ENCODE data around the gene GPR137B.

GRCh38 chr1:236222632-236223031 lies 80.3 kb downstream of the GPR137B start:
- TF ChIP-seq, protein P1, sequence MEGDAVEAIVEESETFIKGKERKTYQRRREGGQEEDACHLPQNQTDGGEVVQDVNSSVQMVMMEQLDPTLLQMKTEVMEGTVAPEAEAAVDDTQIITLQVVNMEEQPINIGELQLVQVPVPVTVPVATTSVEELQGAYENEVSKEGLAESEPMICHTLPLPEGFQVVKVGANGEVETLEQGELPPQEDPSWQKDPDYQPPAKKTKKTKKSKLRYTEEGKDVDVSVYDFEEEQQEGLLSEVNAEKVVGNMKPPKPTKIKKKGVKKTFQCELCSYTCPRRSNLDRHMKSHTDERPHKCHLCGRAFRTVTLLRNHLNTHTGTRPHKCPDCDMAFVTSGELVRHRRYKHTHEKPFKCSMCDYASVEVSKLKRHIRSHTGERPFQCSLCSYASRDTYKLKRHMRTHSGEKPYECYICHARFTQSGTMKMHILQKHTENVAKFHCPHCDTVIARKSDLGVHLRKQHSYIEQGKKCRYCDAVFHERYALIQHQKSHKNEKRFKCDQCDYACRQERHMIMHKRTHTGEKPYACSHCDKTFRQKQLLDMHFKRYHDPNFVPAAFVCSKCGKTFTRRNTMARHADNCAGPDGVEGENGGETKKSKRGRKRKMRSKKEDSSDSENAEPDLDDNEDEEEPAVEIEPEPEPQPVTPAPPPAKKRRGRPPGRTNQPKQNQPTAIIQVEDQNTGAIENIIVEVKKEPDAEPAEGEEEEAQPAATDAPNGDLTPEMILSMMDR (conservative IDR thresholded peaks at IDR 0.05; ENCODE audit: low read depth, low read length) = no peak
- no peak for TF ChIP-seq EZH2 (IDR thresholded peaks at IDR 0.05; ENCODE audit: borderline replicate concordance, low read depth, low read length, poor library complexity, severe bottlenecking)

Measured in A673 (cell line).